ENCODE measurements around the gene CHD6. TPM values are rescaled to one million over a fixed set of nuclear protein-coding genes. Genes with fewer than 3 reads are reported as not detected.

CHD6 gene
- total and polyA plus RNA-seq, 8 donors, result 9.8 to 32.6 (median 19.5) TPM

GRCh38 chr20:41618807-41619311 is 682 bp upstream of the CHD6 start:
- ATAC-seq, result peak; percentile 1 to 14 (median 6)
- intact Hi-C loops (cut with DNase I), result no loop called here
- 3% methylated on average over 27 to 30 of the region's 30 CpGs for WGBS, 2 donors
- Histone ChIP-seq H3K36me3 (no peaks in the 10 kb centered on the region), H3K4me1 (peaks cover 16 to 19% (median 19%) of the 10 kb centered on the region in 3 donors), H3K9me3 (no peaks in the 10 kb centered on the region), H3K27ac (peak overlapping the region in 2 of 4 donors; percentile 30 to 65), H3K27me3 (no peaks in the 10 kb centered on the region), H3K4me3 (peak overlapping the region; percentile 60 to 95 (median 67))
- no peak for TF ChIP-seq CTCF (IDR thresholded peaks at IDR 0.05)
- FAIRE-seq, result no peak
- no peak for DNase-seq

GRCh38 chr20:41617059-41617901 is 897 bp downstream of the CHD6 start:
- Histone ChIP-seq H3K36me3 (no peaks in the 10 kb centered on the region), H3K4me3 (peak overlapping the region; percentile 42 to 69 (median 60)), H3K4me1 (peaks cover 16 to 30% (median 19%) of the 10 kb centered on the region in 3 donors), H3K27ac (peak overlapping the region in 1 of 4 donors; percentile 42), H3K9me3 (no peaks in the 10 kb centered on the region), H3K27me3 (no peaks in the 10 kb centered on the region)
- intact Hi-C loops (cut with DNase I), result no loop called here
- DNase-seq (peak; percentile 17 to 67 (median 34)), ATAC-seq (no peak), FAIRE-seq (no peak)
- no peak for TF ChIP-seq CTCF (IDR thresholded peaks at IDR 0.05)
- 1 to 2% methylated on average over 25 to 35 of the region's 35 CpGs for WGBS, 2 donors

GRCh38 chr20:41616228-41616627 is 1.9 kb downstream of the CHD6 start:
- Histone ChIP-seq H3K4me3 (no peak overlapping the region), H3K27ac (no peak overlapping the region), H3K4me1 (peaks cover 19 to 30% (median 21%) of the 10 kb centered on the region in 3 donors)

GRCh38 chr20:41615676-41616075 is 2.5 kb downstream of the CHD6 start:
- no peak for ATAC-seq
- 76 to 78% methylated on average over 3 of the region's 3 CpGs for WGBS, 2 donors
- no peaks in the 10 kb centered on the region for H3K27me3 ChIP-seq
- H3K27ac ChIP-seq, result no peak overlapping the region
- FAIRE-seq, result no peak
- no peak overlapping the region for H3K4me3 ChIP-seq
- no peak for DNase-seq
- no peaks in the 10 kb centered on the region for H3K36me3 ChIP-seq
- intact Hi-C loops (cut with DNase I), result no loop called here
- H3K9me3 ChIP-seq, result no peaks in the 10 kb centered on the region
- no peak for TF ChIP-seq CTCF (IDR thresholded peaks at IDR 0.05)
- H3K4me1 ChIP-seq, result peaks cover 19 to 30% (median 21%) of the 10 kb centered on the region in 3 donors

More at GRCh38 chr20:41616228-41616627, 1.9 kb downstream of the CHD6 start:
- ATAC-seq (no peak), FAIRE-seq (no peak), DNase-seq (no peak)
- Histone ChIP-seq H3K9me3 (no peaks in the 10 kb centered on the region), H3K36me3 (no peaks in the 10 kb centered on the region), H3K27me3 (no peaks in the 10 kb centered on the region)
- TF ChIP-seq CTCF (IDR thresholded peaks at IDR 0.05), result no peak
- 21 to 36% methylated on average over 4 of the region's 4 CpGs for WGBS, 2 donors
- intact Hi-C loops (cut with DNase I), result no loop called here

GRCh38 chr20:41615110-41615509 is 3.1 kb downstream of the CHD6 start:
- no peak for DNase-seq
- intact Hi-C loops (cut with DNase I), result no loop called here
- H3K4me1 ChIP-seq, result peaks cover 19 to 30% (median 21%) of the 10 kb centered on the region in 3 donors

More at GRCh38 chr20:41615110-41615509, 3.1 kb downstream of the CHD6 start:
- 11 to 19% methylated on average over 1 of the region's 1 CpG for WGBS, 2 donors
- Histone ChIP-seq H3K4me3 (no peak overlapping the region), H3K9me3 (no peaks in the 10 kb centered on the region), H3K27ac (no peak overlapping the region), H3K36me3 (no peaks in the 10 kb centered on the region), H3K27me3 (no peaks in the 10 kb centered on the region)
- ATAC-seq, result no peak
- FAIRE-seq, result no peak
- no peak for TF ChIP-seq CTCF (IDR thresholded peaks at IDR 0.05)

Measured in pancreas (tissue), 10 donors.